ENCODE results near the gene PNKD.

The PNKD gene

GRCh38 chr2:218345491-218346236, 75.3 kb downstream of the PNKD start:
- DNase-seq = no peak

DNA sequence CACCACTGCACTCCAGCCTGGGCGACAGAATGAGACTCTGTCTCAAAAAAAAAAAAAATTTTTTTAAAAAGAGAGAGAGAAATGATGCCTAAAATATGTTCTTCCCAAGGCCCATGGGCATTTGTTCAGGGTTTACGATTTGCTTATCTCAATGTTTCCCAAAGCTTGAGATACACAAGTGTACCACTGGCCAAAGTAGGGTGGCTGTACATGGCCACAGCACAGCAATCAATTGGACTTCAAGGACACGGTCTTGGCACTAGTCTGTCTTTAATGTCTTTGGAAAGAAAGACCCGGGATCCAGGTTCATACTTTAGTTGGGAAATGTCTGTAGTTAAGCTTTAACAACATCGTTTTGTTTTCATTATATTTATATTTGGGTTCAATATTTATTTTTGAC, 76.9 kb downstream of the PNKD start:
- no peak for DNase-seq

- DNase-seq = no peak
Observed at GRCh38 chr2:218354045-218354444, 83.7 kb downstream of the PNKD start.

GRCh38 chr2:218354850-218355443, 84.6 kb downstream of the PNKD start:
- no peak for DNase-seq

DNA sequence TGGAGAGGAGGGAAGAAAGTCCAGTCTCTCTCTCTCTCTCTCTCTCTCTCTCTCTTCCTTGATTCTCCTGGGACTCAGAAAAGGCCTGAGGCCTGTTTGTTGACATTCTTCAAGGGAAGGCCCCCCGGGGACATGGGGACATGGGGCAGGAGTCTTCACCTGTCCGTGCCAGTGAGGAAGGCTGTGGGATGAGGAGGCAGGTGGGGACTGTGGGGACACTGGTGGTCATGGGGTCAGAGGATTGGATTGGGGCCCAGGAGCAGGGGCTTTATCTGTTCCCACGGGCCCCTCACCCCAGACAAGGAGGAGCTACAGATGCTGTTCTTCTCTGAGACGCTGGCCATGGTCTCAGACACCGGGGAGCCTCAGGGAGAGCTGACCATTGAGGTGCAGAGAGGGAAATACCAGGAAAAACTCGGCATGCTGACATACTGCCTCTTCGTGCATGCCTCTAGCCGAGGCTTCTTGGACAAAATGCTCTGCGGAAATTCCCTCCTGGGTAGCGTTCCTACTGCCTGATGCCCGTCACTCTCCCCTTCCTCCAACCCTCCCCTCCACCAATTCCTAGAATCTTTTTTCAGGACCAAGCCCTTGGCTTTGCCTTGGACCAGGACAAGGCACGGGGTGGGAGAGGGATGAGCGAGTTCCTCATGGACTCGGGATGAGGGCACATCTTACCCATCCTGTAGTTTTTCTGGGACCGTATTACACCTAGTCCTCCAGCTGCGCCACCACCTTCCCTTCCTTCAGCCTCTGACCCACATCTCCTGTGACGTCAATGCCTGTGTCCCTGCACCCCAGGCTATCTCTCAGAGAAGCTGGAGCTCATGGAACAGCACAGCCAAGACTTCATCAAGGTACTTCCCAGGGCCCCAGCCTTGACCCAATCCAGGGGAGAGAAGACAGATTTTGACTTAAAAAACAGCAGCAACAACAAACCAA, 87.2 kb downstream of the PNKD start:
- DNase-seq = no peak

GRCh38 chr2:218360453-218360852, 90.1 kb downstream of the PNKD start:
- no peak for DNase-seq

- no peak for DNase-seq
Observed at GRCh38 chr2:218362606-218363005, 92.3 kb downstream of the PNKD start.

- no peak for DNase-seq
Observed at GRCh38 chr2:218363736-218364135, 93.4 kb downstream of the PNKD start.

- DNase-seq = no peak
Observed at GRCh38 chr2:218364196-218364595, 93.9 kb downstream of the PNKD start.

DNA sequence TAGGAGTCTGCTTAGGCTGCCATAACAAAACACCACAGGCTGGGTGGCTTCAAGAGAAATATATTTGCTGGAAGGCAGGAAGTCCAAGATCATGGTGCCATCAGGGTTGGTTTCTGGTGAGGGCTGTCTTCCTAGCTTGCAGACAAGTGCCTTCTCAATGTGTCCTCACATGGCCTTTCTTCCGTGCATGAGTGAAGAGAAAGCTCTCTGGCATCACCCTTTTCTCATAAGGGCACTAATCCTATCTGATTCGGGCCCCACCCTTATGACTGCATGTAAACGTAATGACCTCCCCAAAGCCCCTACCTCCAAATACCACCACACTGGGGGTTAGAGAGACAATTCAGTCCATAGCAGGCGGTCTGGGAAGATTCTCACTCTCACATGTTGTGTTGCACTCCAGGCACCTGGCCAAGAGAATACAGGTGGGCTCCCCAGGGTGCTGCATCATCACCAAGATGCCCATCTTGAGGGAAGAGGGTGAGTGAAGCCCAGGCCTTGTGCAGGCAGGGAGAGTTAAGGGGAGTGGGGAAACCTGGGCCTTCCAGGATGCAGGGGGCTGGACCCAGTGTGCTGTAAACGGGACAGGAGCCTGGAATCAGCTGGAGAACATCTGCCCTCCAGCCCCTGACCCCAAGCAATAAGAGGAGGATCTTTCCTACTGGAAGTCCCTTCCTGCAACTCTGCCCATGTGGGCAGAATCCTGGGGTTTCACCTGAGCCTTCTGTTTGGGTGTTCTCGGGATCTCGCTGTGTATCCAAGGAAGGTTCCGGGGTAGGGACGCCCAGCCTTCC, 96.5 kb downstream of the PNKD start:
- DNase-seq = no peak

DNA sequence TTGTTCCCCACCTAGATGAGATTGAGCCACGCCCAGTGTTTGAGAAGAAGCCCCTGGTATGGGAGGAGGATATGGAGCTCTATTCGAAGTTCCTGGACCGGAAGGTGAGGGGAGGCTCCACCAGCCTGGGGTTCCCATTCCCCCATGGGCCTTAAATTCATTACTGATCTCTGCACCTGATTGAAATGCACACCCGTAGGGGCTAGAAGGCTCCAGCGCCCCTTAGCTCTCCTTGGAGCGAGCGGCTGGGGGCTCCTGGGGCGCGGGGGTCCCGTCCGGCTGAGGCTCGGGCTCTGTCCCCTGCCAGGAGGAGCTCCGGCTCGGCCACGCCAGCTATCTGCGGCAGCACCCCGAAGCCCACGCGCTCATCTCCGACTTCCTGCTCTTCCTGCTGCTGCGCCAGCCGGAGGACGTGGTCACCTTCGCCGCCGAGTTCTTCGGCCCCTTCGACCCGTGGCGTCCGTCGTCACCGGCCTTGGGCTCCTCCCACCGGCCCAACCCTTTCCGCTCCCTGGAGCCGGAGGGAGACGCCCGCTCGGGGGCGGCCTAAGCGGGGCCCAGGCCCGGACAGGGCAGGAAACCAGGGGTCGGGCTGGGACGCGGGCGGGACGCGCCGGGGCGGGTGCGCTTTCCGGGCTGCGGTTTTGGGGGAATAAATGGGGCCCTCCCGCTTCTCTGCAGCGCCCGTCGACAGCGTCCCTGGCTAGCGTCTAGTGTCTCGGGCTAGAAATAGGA, 97.3 kb downstream of the PNKD start:
- DNase-seq = peak; percentile 51 to 68 (median 65)

DNA sequence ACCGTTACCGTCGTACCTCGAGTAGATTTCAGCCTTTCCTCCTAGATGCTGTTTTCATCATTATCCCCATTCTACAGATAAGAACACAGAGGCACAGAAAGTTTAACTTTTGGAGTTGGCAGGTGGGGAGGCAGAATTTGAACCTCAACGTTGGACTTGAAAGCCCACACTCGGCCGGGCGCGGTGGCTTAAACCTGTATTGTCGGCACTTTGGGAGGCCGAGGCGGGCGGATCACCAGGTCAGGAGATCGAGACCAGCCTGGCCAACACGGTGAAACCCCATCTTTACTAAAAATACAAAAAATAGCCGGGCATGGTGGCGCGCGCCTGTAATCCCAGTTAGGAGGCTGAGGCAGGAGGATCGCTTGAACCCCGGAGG, 97.8 kb downstream of the PNKD start:
- no peak for DNase-seq

- DNase-seq = no peak
Observed at GRCh38 chr2:218368621-218369153, 98.4 kb downstream of the PNKD start.

GRCh38 chr2:218369330-218369729, 99.0 kb downstream of the PNKD start:
- DNase-seq = no peak

- DNase-seq = no peak
Observed at GRCh38 chr2:218370410-218371063, 100.2 kb downstream of the PNKD start.

GRCh38 chr2:218371983-218372350, 101.6 kb downstream of the PNKD start:
- DNase-seq = no peak

DNA sequence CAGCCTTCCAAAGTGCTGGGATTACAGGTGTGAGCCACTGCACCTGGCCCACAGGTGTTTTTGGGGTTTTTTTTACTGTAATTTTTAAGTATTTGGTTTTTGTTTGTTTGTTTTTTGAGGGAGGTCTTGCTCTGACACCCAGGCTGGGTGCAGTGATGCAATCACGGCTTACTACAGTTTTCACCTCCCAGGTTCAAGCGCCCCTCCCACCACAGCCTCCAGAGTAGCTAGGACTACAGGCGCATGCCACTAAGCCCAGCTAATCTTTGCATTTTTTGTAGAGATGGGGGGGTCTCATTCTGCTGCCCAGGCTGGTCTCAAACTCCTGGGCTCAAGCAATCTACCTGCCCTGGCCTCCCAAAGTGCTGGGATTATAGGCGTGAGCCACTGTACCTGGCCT, 104.5 kb downstream of the PNKD start:
- no peak for DNase-seq

DNA sequence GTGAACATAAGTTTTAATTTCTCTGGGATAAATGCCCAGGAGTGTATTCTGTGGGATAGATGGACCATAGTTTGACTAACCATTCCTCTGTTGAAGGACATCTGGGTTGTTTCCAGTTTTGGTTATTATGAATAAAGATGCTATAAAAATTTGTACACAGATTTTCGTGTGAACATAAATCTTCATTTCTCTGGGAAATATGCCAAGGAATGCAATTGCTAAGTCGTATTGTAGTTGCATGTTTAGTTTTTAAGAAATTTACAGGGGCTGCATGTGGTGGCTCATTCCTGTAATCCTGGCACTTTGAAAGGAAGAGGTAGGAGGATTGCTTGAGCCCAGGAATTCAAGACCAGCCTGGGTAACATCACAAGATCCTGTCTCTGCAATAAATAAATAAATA, 104.9 kb downstream of the PNKD start:
- DNase-seq = no peak

- DNase-seq = no peak
Observed at GRCh38 chr2:218378053-218378452, 107.7 kb downstream of the PNKD start.

DNA sequence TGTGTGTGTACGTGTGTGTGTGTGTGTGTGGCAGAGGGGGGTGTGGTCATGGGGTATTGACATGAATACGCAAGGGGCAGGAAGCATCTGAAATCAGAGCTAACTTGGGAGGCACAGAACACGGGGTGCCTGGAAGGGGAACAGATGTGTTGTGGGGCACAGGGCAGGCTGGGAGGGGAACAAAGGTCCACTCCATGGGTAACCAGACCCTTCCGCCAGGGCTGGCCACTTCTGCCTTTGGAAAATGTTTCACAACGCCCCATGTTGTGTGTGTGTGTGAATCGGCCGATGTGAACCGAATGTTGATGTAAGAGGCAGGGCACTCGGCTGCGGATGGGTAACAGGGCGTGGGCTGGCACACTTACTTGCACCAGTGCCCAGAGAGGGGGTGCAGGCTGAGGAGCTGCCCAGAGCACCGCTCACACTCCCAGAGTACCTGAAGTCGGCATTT, 111.6 kb downstream of the PNKD start, which contains the start of gene SLC11A1:
SLC11A1 (plus strand) TSS at position 358 of the 451 bp plus-strand sequence. CDS start 96 bp downstream, outside the sequence.
- no peak for DNase-seq

- no peak for DNase-seq
Observed at GRCh38 chr2:218382785-218383184, 112.5 kb downstream of the PNKD start.
